ENCODE results near the gene GJB3. TPM values are rescaled to one million over a fixed set of nuclear protein-coding genes. Genes with fewer than 3 reads are reported as not detected.

The GJB3 gene
- total RNA-seq, 2 donors from 2014 or later = not detected

DNA sequence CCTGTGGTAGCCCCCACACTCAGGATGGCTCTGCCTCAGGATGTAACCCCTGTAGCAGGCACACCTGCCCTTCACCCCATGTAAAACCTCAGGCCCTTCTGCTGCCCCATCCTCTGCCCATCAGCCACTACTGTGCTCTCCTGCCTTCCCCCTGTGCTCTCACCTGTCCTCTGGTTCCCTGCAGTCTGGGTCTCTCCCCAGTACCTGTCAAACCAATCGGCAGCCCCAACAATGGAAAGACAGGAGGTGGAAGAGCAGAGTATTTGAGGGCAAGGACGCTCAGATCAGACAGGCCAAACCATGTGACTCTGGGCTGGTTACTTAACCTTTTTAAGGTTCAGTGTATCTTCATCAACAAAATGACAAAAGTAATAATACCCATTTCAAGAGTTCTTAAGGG, 47.6 kb downstream of the GJB3 start:
- H3K4me1 Mint-ChIP-seq (ENCODE audit: low read depth) = peaks cover 4% of the 10 kb centered on the region
- peaks cover 0 to 3% of the 10 kb centered on the region in 2 donors for H3K9me3 Mint-ChIP-seq
- ATAC-seq (replicated peaks in 1 of 2) = no peak
- DNase-seq = no peak
- no peak overlapping the region for H3K4me3 Mint-ChIP-seq
- H3K27me3 Mint-ChIP-seq (ENCODE audit: low read depth) = no peaks in the 10 kb centered on the region
- no peaks in the 10 kb centered on the region for H3K36me3 Mint-ChIP-seq (ENCODE audit: insufficient read depth in 2 of 2)
- H3K27ac Mint-ChIP-seq = no peak overlapping the region

DNA sequence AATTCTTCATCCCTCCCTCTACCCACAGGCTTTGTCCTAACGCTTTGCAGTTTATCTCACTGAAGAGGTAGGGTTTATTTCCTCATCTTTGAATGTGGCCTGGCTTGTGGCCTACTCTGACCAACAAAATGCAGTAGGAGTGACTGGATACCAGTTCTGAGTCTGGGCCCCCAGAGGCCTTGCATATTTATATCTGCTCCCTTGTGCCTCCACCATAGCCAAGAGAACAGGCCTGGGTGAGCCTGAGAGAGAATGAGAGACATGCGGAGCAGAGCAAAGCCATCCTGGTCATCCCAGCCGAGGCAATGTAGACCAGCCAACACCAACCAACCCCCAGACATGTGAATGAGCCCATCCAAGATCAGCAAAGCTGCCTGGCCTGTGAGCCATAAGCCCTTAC, 48.2 kb downstream of the GJB3 start:
- Mint-ChIP-seq H3K4me1 (ENCODE audit: low read depth) (peaks cover 4% of the 10 kb centered on the region), H3K36me3 (ENCODE audit: insufficient read depth in 2 of 2) (no peaks in the 10 kb centered on the region), H3K27ac (no peak overlapping the region), H3K27me3 (ENCODE audit: low read depth) (no peaks in the 10 kb centered on the region), H3K9me3 (no peaks in the 10 kb centered on the region), H3K4me3 (no peak overlapping the region)
- ATAC-seq (replicated peaks in 1 of 2) = no peak
- no peak for DNase-seq

DNA sequence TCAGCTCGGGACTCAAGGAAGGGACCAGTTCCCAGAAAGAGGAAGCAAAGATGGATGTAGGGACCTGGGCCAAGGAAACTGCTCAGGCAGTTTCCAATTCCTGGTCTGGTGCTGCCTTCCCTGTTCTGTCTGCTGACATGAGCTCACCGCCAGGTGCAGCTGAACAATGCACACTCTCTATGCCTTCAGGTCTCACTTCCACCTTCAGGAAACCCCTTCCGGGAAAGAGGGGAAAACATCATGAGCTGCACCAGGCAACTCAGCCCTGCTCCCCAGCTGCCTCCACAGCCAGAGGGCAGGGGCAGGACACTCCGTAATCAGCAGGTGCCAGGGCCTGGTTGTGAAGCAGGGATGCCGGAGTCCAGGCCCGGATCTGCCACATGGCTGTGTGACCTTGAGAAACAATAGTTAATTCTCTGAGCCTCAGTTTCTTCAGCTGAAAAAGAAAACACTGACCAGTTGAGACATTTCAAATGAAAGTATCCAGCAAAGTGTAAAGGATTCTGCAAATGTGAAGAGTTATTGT, 50.8 kb downstream of the GJB3 start:
- Mint-ChIP-seq H3K4me1 (ENCODE audit: low read depth) (peaks cover 4% of the 10 kb centered on the region), H3K27me3 (ENCODE audit: low read depth) (no peaks in the 10 kb centered on the region), H3K36me3 (ENCODE audit: insufficient read depth in 2 of 2) (peaks cover 0 to 2% of the 10 kb centered on the region in 2 donors), H3K9me3 (no peaks in the 10 kb centered on the region), H3K27ac (no peak overlapping the region), H3K4me3 (no peak overlapping the region)
- DNase-seq = no peak
- ATAC-seq (replicated peaks in 1 of 2) = no peak

GRCh38 chr1:34833711-34834110, 52.7 kb downstream of the GJB3 start:
- DNase-seq (no peak), ATAC-seq (replicated peaks in 1 of 2) (no peak)
- Mint-ChIP-seq H3K9me3 (no peaks in the 10 kb centered on the region), H3K4me1 (ENCODE audit: low read depth) (no peaks in the 10 kb centered on the region), H3K36me3 (ENCODE audit: insufficient read depth in 2 of 2) (peaks cover 0 to 3% of the 10 kb centered on the region in 2 donors), H3K27me3 (ENCODE audit: low read depth) (no peaks in the 10 kb centered on the region), H3K27ac (no peak overlapping the region), H3K4me3 (no peak overlapping the region)

Other genes starting within 250 kb of the GJB3 start
- gene GJB5, start 26.2 kb upstream of the GJB3 start, total RNA-seq = not detected
- not detected for gene GJB4, start 21.5 kb upstream of the GJB3 start, total RNA-seq
- gene GJA4, start 11.8 kb downstream of the GJB3 start, total RNA-seq = under 1 TPM; 0.17 to 0.44 TPM
- gene SMIM12, start 78.5 kb downstream of the GJB3 start, total RNA-seq = 10 to 100 TPM; 50.8 to 52.8 TPM
- gene DLGAP3, start 148.4 kb downstream of the GJB3 start, total RNA-seq = 1 to 10 TPM; 1.4 to 1.8 TPM
- gene TMEM35B, start 204.1 kb downstream of the GJB3 start, total RNA-seq = 10 to 100 TPM; 27.1 to 29.8 TPM